GM23338 (cell line): Measurements from ENCODE around the gene TMEM178B. TPM values are rescaled to one million over a fixed set of nuclear protein-coding genes. Genes with fewer than 3 reads are reported as not detected.

ENCODE experiments used
- ATAC-seq: fragments of 200-7000 bp; cut with Tn5 transposase; 3 replicates; pipeline ENCODE4 v1.9.1; 2020
- DNase-seq: peaks from one replicate; pipeline ENCODE4 v3.0.0-alpha.2; 2015; ENCODE audit warnings: low spot score
- H2AFZ ChIP-seq: fragments of 200-600 bp; sonication (generic); 2 replicates; pipeline ENCODE4 v1.8.0; 2016; ENCODE audit warnings: antibody characterized with exemption, mild to moderate bottlenecking, moderate library complexity
- H3F3A ChIP-seq: fragments of 200-600 bp; sonication (generic); replicated peaks from 2 replicates; pipeline ENCODE4 v1.8.0; 2017; ENCODE audit warnings: antibody characterized with exemption, mixed run types, low read depth
- H3K27ac ChIP-seq: fragments of 200-600 bp; sonication (generic); 2 replicates; pipeline ENCODE4 v1.6.1; 2016; ENCODE audit warnings: low read depth
- H3K27me3 ChIP-seq: fragments of 200-600 bp; sonication (generic); 2 replicates; pipeline ENCODE4 v1.8.0; 2016; ENCODE audit warnings: mild to moderate bottlenecking, mixed run types, moderate library complexity; ENCODE audit not compliant: insufficient read depth
- H3K36me3 ChIP-seq: fragments of 200-600 bp; sonication (generic); 2 replicates; pipeline ENCODE4 v1.8.0; 2016; ENCODE audit warnings: mild to moderate bottlenecking; ENCODE audit not compliant: insufficient read depth
- H3K4me1 ChIP-seq: fragments of 200-600 bp; sonication (generic); 2 replicates; pipeline ENCODE4 v1.8.0; 2016; ENCODE audit warnings: mild to moderate bottlenecking, moderate library complexity; ENCODE audit not compliant: insufficient read depth
- H3K4me2 ChIP-seq: fragments of 200-600 bp; sonication (generic); 2 replicates; pipeline ENCODE4 v1.7.1; 2017; ENCODE audit warnings: mixed run types
- H3K4me3 ChIP-seq: fragments of 200-600 bp; sonication (generic); 2 replicates; pipeline ENCODE4 v1.6.1; 2016; ENCODE audit warnings: mixed run types
- H3K79me2 ChIP-seq: fragments of 200-600 bp; sonication (generic); replicated peaks from 2 replicates; pipeline ENCODE4 v1.8.0; 2017; ENCODE audit warnings: mild to moderate bottlenecking; ENCODE audit not compliant: insufficient read depth
- H3K9me2 ChIP-seq: fragments of 200-600 bp; sonication (generic); 2 replicates; pipeline ENCODE4 v1.8.0; 2017; ENCODE audit not compliant: insufficient read depth
- H4K20me1 ChIP-seq: fragments of 200-600 bp; sonication (generic); replicated peaks from 2 replicates; pipeline ENCODE4 v1.8.0; 2017; ENCODE audit warnings: mild to moderate bottlenecking; ENCODE audit not compliant: insufficient read depth
- H3K27ac Mint-ChIP-seq: 2 replicates; pipeline ENCODE4 v1.8.0; 2020; ENCODE audit warnings: inconsistent platforms, mild to moderate bottlenecking, moderate library complexity, mixed read lengths
- H3K27me3 Mint-ChIP-seq: 3 replicates; pipeline ENCODE4 v1.8.0; 2022; ENCODE audit warnings: low read depth, mild to moderate bottlenecking, moderate library complexity, mixed read lengths, inconsistent platforms; ENCODE audit not compliant: insufficient read depth, poor library complexity
- H3K36me3 Mint-ChIP-seq: 3 replicates; pipeline ENCODE4 v1.8.0; 2021; ENCODE audit warnings: low read depth, mild to moderate bottlenecking, inconsistent platforms, moderate library complexity, mixed read lengths
- H3K4me1 Mint-ChIP-seq: 3 replicates; pipeline ENCODE4 v1.8.0; 2020; ENCODE audit warnings: mild to moderate bottlenecking, inconsistent platforms, mixed read lengths
- H3K4me3 Mint-ChIP-seq: 3 replicates; pipeline ENCODE4 v1.8.0; 2021; ENCODE audit warnings: moderate library complexity, mild to moderate bottlenecking, inconsistent platforms, mixed read lengths
- H3K9me3 Mint-ChIP-seq: 3 replicates; pipeline ENCODE4 v1.8.0; 2020; ENCODE audit warnings: moderate library complexity, mild to moderate bottlenecking, inconsistent platforms, mixed read lengths
- CREB1 ChIP-seq: fragments of 250-450 bp; sonication (Bioruptor Pico); IDR thresholded peaks from 2 replicates; pipeline ENCODE4 v1.5.0; 2020; ENCODE audit warnings: low read depth, mild to moderate bottlenecking, moderate library complexity
- CTCF ChIP-seq, 2 experiments: fragments of 200-600 bp in 1 of 2; sonication (generic) in 1 of 2; conservative IDR thresholded peaks; 2 replicates each; pipeline versions ENCODE4 v1.5.1 to v1.6.1; 2016 to 2017; ENCODE audit warnings: antibody characterized with exemption in 2 of 2, low read depth in 2 of 2, mild to moderate bottlenecking in 2 of 2, moderate library complexity in 1 of 2
- ETS1 ChIP-seq: IDR thresholded peaks from 2 replicates; pipeline ENCODE4 v1.6.1; 2016; ENCODE audit warnings: antibody characterized with exemption
- EZH2 ChIP-seq: fragments of 200-600 bp; sonication (generic); IDR thresholded peaks from one replicate; pipeline ENCODE4 v1.8.0; 2017; ENCODE audit warnings: antibody characterized with exemption, mild to moderate bottlenecking, low read depth; ENCODE audit not compliant: unreplicated experiment
- EZH2phosphoT487 ChIP-seq: fragments of 200-600 bp; sonication (generic); IDR thresholded peaks from one replicate; pipeline ENCODE4 v1.8.1; 2018; ENCODE audit warnings: antibody characterized with exemption; ENCODE audit not compliant: unreplicated experiment
- JUNB ChIP-seq: IDR thresholded peaks from one replicate; pipeline ENCODE4 v1.6.1; 2016; ENCODE audit warnings: antibody characterized with exemption; ENCODE audit not compliant: unreplicated experiment
- NANOG ChIP-seq: IDR thresholded peaks from 2 replicates; pipeline ENCODE4 v1.6.1; 2016; ENCODE audit warnings: antibody characterized with exemption, borderline replicate concordance
- POLR2AphosphoS5 ChIP-seq: IDR thresholded peaks from 2 replicates; pipeline ENCODE4 v1.6.1; 2016; ENCODE audit warnings: antibody characterized with exemption, low read depth
- REST ChIP-seq: IDR thresholded peaks from one replicate; pipeline ENCODE4 v1.6.1; 2018; ENCODE audit warnings: antibody characterized with exemption; ENCODE audit not compliant: unreplicated experiment
- STAT1 ChIP-seq: IDR thresholded peaks from one replicate; pipeline ENCODE4 v1.6.1; 2016; ENCODE audit warnings: antibody characterized with exemption; ENCODE audit not compliant: unreplicated experiment
- ZNF114 ChIP-seq: fragments of 250-450 bp; sonication (Bioruptor Pico); IDR thresholded peaks from 2 replicates; pipeline ENCODE4 v1.5.0; 2020; ENCODE audit warnings: mild to moderate bottlenecking, moderate library complexity
- ZNF331 ChIP-seq: fragments of 250-450 bp; sonication (Bioruptor Pico); IDR thresholded peaks from 2 replicates; pipeline ENCODE4 v1.5.0; 2020; ENCODE audit warnings: low read depth, mild to moderate bottlenecking, moderate library complexity
- ZNF462 ChIP-seq: fragments of 250-450 bp; sonication (Bioruptor Pico); IDR thresholded peaks from 2 replicates; pipeline ENCODE4 v1.5.0; 2020; ENCODE audit warnings: mild to moderate bottlenecking, moderate library complexity
- polyA plus RNA-seq: library from polyadenylated mRNA; unstranded; fragments of >200 nt; fragmentation: Nextera tagmentation; extraction: Ambion mirVana; gene quantifications from 2 replicates; pipeline ENCODE4 v1.2.1, GENCODE V29; 2016
- total RNA-seq: library from RNA; depleted of rRNA; stranded (reverse); fragments of >200 nt; shearing (Covaris generic); gene quantifications from 2 replicates; pipeline ENCODE4 v1.2.3, GENCODE V29; 2014

The TMEM178B gene
- total and polyA plus RNA-seq, 2 experiments from 2014 or later = 4.9 to 15.6 TPM

GRCh38 chr7:141304291-141304690, 230.4 kb downstream of the TMEM178B start:
- Histone ChIP-seq H3K27me3 (no peaks in the 10 kb centered on the region), H3F3A (no peaks in the 10 kb centered on the region), H3K36me3 (no peaks in the 10 kb centered on the region), H3K27ac (no peak overlapping the region), H3K4me1 (peaks cover 7% of the 10 kb centered on the region; the same call in 1 of the 2 replicates), H4K20me1 (no peaks in the 10 kb centered on the region; the same call in 1 of the 2 replicates), H2AFZ (no peak overlapping the region), H3K4me3 (no peak overlapping the region), H3K4me2 (no peak overlapping the region), H3K9me2 (peaks cover 8% of the 10 kb centered on the region; the same call in 1 of the 2 replicates), H3K79me2 (no peaks in the 10 kb centered on the region; the same call in 1 of the 2 replicates)
- peaks cover 7% of the 10 kb centered on the region for H3K27me3 Mint-ChIP-seq
- H3K4me1 Mint-ChIP-seq = peaks cover 12% of the 10 kb centered on the region
- ATAC-seq = no peak
- H3K4me3 Mint-ChIP-seq = no peak overlapping the region
- H3K9me3 Mint-ChIP-seq = no peaks in the 10 kb centered on the region
- DNase-seq = no peak
- no peak for TF ChIP-seq POLR2AphosphoS5
- no peak for TF ChIP-seq CTCF (conservative IDR thresholded peaks at IDR 0.05; ENCODE audit: low read depth in 2 of 2)
- no peak for TF ChIP-seq STAT1
- TF ChIP-seq JUNB = no peak
- no peak for TF ChIP-seq EZH2phosphoT487
- TF ChIP-seq NANOG = no peak
- TF ChIP-seq ZNF331 (CRISPR knock-in tag) = no peak
- no peak for TF ChIP-seq ZNF462 (CRISPR knock-in tag)
- TF ChIP-seq EZH2 = no peak
- no peak for TF ChIP-seq CREB1 (CRISPR knock-in tag)
- TF ChIP-seq ZNF114 (CRISPR knock-in tag) = no peak
- no peak for TF ChIP-seq REST
- no peak for TF ChIP-seq ETS1
- no peaks in the 10 kb centered on the region; the same call in 2 of the 3 replicates for H3K36me3 Mint-ChIP-seq
- H3K27ac Mint-ChIP-seq = no peak overlapping the region
